ENCODE data around the gene CDK15. TPM values are rescaled to one million over a fixed set of nuclear protein-coding genes. Genes with fewer than 3 reads are reported as not detected.
A peak's percentile ranks its signal among the peaks of the same experiment; 100 is the strongest.

Gene CDK15
- total RNA-seq, 1 donor from 2014 or later = 3.6 TPM

- H3K27ac Mint-ChIP-seq (ENCODE audit: unreplicated experiment) = peak overlapping the region; percentile 88
- H3K9me3 Mint-ChIP-seq (ENCODE audit: low read depth) = peaks cover 5% of the 10 kb centered on the region
- no peak for TF ChIP-seq CTCF (IDR thresholded peaks at IDR 0.05)
- no peak for DNase-seq (ENCODE audit: low spot score)
- no peaks in the 10 kb centered on the region for H3K27me3 Mint-ChIP-seq (ENCODE audit: low read depth)
- no peak overlapping the region for H3K4me3 Mint-ChIP-seq (ENCODE audit: unreplicated experiment)
- H3K36me3 Mint-ChIP-seq (ENCODE audit: low read depth) = no peaks in the 10 kb centered on the region
- peaks cover 32% of the 10 kb centered on the region for H3K4me1 Mint-ChIP-seq (ENCODE audit: low read depth)
Observed at GRCh38 chr2:201938781-201939180, 132.4 kb downstream of the CDK15 start.

- peaks cover 25% of the 10 kb centered on the region for H3K4me1 Mint-ChIP-seq (ENCODE audit: low read depth)
- no peaks in the 10 kb centered on the region for H3K27me3 Mint-ChIP-seq (ENCODE audit: low read depth)
- no peak overlapping the region for H3K27ac Mint-ChIP-seq (ENCODE audit: unreplicated experiment)
- H3K4me3 Mint-ChIP-seq (ENCODE audit: unreplicated experiment) = no peak overlapping the region
- H3K9me3 Mint-ChIP-seq (ENCODE audit: low read depth) = peaks cover 3% of the 10 kb centered on the region
- H3K36me3 Mint-ChIP-seq (ENCODE audit: low read depth) = no peaks in the 10 kb centered on the region
- TF ChIP-seq CTCF (IDR thresholded peaks at IDR 0.05) = no peak
- DNase-seq (ENCODE audit: low spot score) = no peak
Observed at GRCh38 chr2:201939453-201939941, 133.2 kb downstream of the CDK15 start.

GRCh38 chr2:201942531-201942930, 136.2 kb downstream of the CDK15 start:
- Mint-ChIP-seq H3K36me3 (ENCODE audit: low read depth) (no peaks in the 10 kb centered on the region), H3K9me3 (ENCODE audit: low read depth) (no peaks in the 10 kb centered on the region), H3K4me3 (ENCODE audit: unreplicated experiment) (no peak overlapping the region), H3K27me3 (ENCODE audit: low read depth) (no peaks in the 10 kb centered on the region), H3K27ac (ENCODE audit: unreplicated experiment) (no peak overlapping the region), H3K4me1 (ENCODE audit: low read depth) (peaks cover 23% of the 10 kb centered on the region)
- TF ChIP-seq CTCF (IDR thresholded peaks at IDR 0.05) = no peak
- no peak for DNase-seq (ENCODE audit: low spot score)

Other genes with a start within 250 kb of the CDK15 start
- 28.1 to 53.3 TPM (median 29.7 TPM) in 3 replicates for gene TMEM237, start 163.0 kb upstream of the CDK15 start, total RNA-seq
- gene MPP4, start 107.9 kb upstream of the CDK15 start, total RNA-seq = 0.26 to 0.56 TPM (median 0.37 TPM) in 3 replicates
- 28.4 to 40.3 TPM (median 30.5 TPM) in 3 replicates for gene ALS2, start 25.6 kb upstream of the CDK15 start, total RNA-seq
- 61.0 to 66.2 TPM (median 63.1 TPM) in 3 replicates for gene FZD7, start 227.3 kb downstream of the CDK15 start, total RNA-seq

Data from chondrocyte (in vitro differentiated cells).